MG63 (cell line): Measurements from ENCODE around the gene MOV10. TPM values are rescaled to one million over a fixed set of nuclear protein-coding genes. Genes with fewer than 3 reads are reported as not detected.

Source experiments
- DNase-seq: peaks from one replicate; pipeline ENCODE4 v3.0.0-alpha.2; 2020
- H3K27me3 ChIP-seq: fragments of 250-450 bp; sonication (Bioruptor Pico); 2 replicates; pipeline ENCODE4 v1.5.1; 2020; ENCODE audit warnings: mild to moderate bottlenecking, moderate library complexity
- H3K36me3 ChIP-seq: fragments of 250-450 bp; sonication (Bioruptor Pico); 2 replicates; pipeline ENCODE4 v1.5.1; 2020; ENCODE audit warnings: mild to moderate bottlenecking, moderate library complexity
- H3K4me3 ChIP-seq: fragments of 250-450 bp; sonication (Bioruptor Pico); 2 replicates; pipeline ENCODE4 v1.5.1; 2020; ENCODE audit warnings: mild to moderate bottlenecking, moderate library complexity
- H3K9me3 ChIP-seq: fragments of 250-450 bp; sonication (Bioruptor Pico); 2 replicates; pipeline ENCODE4 v1.5.1; 2020; ENCODE audit warnings: mild to moderate bottlenecking, moderate library complexity
- total RNA-seq: library from RNA; depleted of rRNA; stranded (reverse); fragments of >200 nt; shearing (Covaris generic); gene quantifications from 2 replicates; pipeline ENCODE4 v1.2.3, GENCODE V29; 2014; ENCODE audit warnings: low replicate concordance

The MOV10 gene
- total RNA-seq, 1 experiment from 2014 or later = 39.7 TPM

DNA sequence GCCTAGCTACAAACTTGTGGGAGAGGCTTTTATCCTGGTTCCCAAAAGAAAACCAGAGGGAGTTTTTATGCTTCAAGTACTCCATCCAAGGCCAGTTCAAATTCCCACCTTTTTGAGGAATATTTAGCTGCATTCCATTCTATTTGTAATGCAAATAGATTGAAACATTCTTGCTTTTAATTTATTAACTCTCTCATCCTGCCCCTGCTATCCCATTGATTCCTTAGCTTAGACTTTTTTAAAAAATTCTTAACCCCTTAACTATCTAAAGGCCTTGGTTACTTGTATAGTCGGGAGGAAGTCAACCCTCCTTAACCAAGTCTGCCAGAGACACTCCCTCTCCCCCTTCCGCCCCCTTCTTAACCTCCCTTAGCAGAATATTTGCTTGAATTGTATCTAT, 2.5 kb upstream of the MOV10 start:
- DNase-seq = no peak
- no peak overlapping the region for H3K4me3 ChIP-seq
- no peaks in the 10 kb centered on the region for H3K9me3 ChIP-seq
- no peaks in the 10 kb centered on the region for H3K27me3 ChIP-seq
- peaks cover 71% of the 10 kb centered on the region for H3K36me3 ChIP-seq

DNA sequence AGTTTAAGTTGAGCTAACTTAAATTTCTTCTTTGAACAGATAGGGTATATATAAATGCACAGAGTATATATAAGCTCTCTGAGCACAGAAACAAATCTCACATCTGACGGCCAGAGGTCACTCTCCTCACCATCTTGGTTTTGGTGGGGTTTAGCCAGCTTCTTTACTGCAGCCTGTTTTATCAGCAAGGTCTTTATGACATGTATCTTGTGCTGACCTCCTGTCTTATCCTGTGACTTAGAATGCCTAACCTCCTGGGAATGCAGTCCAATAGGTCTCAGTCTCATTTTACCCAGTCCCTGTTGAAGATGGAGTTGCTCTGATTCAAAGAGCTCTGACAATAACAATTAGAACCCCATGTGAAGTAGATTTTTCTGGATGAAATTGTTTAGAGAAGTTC, 1.6 kb upstream of the MOV10 start:
- Histone ChIP-seq H3K36me3 (peaks cover 67% of the 10 kb centered on the region), H3K9me3 (no peaks in the 10 kb centered on the region), H3K27me3 (no peaks in the 10 kb centered on the region), H3K4me3 (no peak overlapping the region)
- DNase-seq = no peak

DNA sequence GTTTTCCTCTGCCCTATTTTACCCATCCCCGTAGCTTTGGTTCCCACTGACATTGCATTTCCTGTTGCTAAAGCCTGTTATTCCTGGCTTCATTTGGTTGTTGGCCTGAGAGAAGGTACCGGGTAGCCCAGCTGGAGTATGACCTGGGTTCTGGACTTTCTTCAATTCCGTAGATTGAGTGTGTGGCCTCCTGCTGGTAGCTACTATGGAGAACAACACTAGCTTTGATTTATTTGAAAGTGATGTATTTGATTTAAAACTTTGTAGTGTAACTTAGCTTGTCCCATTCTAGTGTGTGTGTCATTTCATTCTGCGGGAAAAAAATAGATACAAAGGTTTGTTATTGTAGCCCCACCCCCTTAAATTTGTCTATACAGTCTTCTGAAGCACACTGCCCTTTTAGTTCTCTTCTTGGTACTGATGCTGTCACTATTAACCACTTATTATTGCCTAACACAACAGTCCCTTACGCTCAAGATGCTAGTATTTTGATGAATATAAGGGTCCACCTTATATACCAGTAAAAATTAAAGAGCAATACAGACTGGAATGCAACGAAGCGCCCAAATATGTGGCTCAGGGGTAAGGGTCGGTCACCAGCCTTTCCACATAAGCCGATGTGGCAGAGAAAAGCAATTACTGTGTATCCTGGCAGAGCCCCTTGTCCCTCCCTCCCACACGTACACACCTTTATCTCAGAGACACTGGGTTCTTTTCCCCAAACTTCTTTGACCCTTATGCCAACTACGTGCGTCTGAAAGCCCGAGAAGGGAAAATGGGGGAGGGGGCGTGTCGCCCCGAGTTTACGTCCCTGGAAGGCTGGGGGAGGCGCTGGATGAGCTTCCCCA, 643 bp upstream of the MOV10 start:
- Histone ChIP-seq H3K36me3 (peaks cover 63% of the 10 kb centered on the region), H3K4me3 (peak overlapping the region; percentile 96), H3K9me3 (no peaks in the 10 kb centered on the region), H3K27me3 (no peaks in the 10 kb centered on the region)
- peak; percentile 70 for DNase-seq

DNA sequence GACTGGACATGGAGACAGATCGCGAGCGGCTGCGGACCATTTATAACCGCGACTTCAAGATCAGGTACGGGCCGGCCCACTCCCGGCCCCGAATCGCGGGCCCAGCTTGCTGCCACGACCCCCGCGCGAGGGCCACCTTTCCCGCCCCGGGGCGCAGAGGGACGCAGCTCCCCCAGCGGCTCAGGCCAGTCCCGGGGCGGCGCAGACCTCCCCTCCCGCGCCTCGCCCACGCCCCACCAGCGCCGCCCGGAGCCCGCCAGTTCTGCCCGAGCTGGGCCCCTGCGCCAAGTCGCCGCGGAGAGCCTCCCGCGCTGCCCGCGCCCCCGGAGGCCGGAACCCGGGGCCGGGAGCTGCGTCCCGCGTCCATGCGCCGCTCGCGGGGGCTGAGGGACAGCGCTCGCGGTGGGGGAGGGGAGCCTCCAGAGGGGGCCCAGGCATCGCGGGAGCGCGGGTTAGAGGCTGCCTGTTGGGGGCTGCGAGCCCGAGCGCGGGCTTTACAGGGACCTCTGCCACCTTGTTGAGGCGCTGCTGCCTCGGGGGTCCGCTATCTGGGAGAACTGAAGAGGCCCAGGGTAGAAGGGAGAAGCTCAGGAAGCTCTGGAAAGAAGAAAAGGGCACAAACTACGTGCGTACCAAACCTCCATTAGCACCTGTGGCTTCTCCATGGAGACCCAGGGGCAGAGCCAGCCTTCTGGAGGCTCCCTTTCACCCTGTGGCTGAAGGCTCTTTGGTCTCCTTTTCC, 698 bp downstream of the MOV10 start:
- peak overlapping the region; percentile 96 for H3K4me3 ChIP-seq
- no peaks in the 10 kb centered on the region for H3K9me3 ChIP-seq
- peaks cover 51% of the 10 kb centered on the region for H3K36me3 ChIP-seq
- H3K27me3 ChIP-seq = no peaks in the 10 kb centered on the region
- peak; percentile 64 for DNase-seq

DNA sequence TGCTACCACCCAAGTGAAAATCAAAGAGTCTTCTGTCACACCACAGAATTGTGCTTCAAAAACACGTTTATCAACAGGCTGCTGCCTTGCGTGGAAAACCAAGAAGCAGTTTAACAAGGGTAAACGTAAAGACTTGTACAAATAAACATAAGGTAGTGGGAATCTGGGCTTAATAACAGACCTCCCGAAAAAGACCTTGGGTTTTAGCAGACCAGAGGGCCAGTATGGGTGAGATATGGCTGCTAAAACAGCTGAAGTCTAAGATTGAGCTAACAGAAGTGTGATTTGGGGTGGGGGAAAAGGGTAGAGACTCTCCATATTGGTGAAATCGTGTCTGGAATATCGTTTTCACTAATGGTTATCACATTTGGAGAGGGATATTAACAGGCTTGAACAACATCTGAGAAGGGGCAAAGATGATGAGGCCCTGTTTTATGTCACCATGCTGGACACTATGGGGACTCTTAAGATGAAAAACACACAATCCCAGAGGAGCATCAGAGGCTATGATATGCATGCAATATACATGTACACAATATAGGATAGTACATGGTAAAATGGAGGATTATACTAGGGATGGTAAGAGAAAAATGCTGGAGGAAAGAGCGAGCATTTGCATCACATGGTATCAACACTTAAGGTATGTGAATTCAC, 1.4 kb downstream of the MOV10 start:
- no peak for DNase-seq
- Histone ChIP-seq H3K4me3 (peak overlapping the region; percentile 96), H3K36me3 (peaks cover 45% of the 10 kb centered on the region), H3K27me3 (no peaks in the 10 kb centered on the region), H3K9me3 (no peaks in the 10 kb centered on the region)

DNA sequence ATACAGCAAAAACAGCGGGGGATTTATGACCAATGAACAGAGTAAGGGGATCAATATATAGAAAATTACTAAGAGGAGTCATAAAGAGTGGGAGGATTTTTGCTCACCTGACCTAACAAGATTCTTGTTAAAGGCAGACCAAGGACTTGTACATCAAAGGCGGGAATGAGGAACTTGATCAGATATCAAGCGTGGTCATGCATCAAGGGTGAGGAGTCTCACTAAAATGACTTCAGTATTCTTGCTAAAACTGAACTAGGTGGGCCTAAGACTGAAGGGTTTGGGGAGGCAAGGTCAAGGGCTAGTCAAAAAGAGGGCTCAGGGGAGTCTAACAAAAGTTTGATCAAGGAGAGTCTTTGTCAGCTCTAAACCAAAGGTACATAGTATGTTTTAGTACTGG, 2.1 kb downstream of the MOV10 start:
- peaks cover 43% of the 10 kb centered on the region for H3K36me3 ChIP-seq
- DNase-seq = no peak
- H3K4me3 ChIP-seq = no peak overlapping the region
- no peaks in the 10 kb centered on the region for H3K27me3 ChIP-seq
- no peaks in the 10 kb centered on the region for H3K9me3 ChIP-seq

DNA sequence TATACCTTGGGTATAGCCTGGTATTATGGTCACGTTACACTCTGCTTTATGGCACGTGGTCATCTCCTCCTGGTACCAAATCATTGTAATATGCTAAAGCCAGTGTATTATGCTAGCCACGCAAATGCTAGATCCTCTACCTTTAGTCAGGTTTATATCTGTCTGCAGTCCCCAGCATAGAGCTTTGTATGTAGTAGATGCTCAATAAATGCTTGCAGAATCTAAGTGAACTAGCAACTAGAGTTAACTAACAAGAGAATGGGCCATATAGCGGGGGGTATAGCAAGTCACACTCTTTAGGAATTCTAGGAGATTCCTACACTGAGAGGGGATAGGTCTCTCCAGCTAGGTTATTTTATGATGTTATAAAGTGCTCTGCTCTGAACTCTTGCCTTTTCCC, 3.0 kb downstream of the MOV10 start:
- Histone ChIP-seq H3K9me3 (no peaks in the 10 kb centered on the region), H3K36me3 (peaks cover 41% of the 10 kb centered on the region), H3K4me3 (no peak overlapping the region), H3K27me3 (no peaks in the 10 kb centered on the region)
- DNase-seq = no peak

DNA sequence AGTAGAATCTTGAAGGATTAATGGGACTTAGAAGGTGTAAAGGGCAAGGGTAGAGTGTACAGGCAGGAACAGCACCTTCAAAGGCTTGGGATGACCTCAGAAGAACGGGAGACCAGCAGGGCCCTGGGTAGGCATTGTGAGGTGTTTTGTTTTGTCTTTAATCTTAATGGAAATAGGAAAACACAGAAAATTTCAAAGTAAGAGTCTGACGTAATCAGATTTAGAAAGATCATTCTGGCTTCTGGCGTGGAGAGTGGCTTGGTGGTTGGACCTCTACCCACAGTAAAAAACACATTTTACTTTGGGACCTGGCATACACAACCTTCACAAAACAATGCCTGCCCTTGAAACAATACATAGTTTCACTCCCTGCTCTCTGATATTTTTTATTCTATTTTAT, 4.1 kb downstream of the MOV10 start:
- no peaks in the 10 kb centered on the region for H3K9me3 ChIP-seq
- no peaks in the 10 kb centered on the region for H3K27me3 ChIP-seq
- no peak for DNase-seq
- H3K36me3 ChIP-seq = peaks cover 36% of the 10 kb centered on the region
- H3K4me3 ChIP-seq = no peak overlapping the region

DNA sequence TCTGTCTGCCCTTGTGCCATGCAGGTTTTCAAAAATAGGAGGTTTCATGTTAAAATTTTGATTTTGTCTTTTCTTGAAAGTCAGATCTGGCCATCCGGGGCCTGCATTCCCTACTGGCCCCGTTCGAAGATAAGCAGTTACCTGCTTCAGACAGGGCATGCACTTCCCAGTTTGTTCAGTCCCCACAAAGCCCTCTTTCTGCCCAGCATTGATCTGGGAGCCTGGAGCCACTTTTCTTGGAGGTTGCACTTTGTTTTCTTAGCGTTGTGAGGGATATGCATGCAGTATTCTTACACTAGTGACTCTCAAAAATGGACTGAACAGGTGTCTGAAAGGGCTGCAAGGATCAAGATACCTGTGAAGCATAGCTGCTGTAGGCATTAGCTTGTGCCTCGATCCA, 11.5 kb downstream of the MOV10 start:
- peaks cover 29% of the 10 kb centered on the region for H3K36me3 ChIP-seq
- DNase-seq = no peak
- H3K4me3 ChIP-seq = no peak overlapping the region
- no peaks in the 10 kb centered on the region for H3K9me3 ChIP-seq
- no peaks in the 10 kb centered on the region for H3K27me3 ChIP-seq

DNA sequence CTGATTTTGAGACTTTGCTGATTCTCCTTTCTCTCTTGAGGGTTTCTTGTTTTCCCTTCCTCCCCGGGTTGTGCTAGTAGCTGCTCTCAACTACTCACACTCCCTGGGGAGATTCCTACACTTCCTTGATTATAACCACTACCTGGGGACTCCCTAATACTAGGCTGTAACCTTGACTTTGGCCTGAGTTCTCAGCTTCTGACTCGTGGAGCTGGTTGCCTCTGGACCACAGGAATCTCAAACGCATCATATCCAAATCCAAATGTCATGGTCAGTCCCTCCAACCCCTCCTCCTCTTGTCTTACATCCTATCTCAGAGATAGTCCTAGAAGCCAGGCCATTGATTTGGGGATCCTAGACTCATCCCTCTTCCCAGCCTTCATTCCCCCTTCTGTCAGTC, 12.0 kb downstream of the MOV10 start:
- H3K4me3 ChIP-seq = no peak overlapping the region
- H3K9me3 ChIP-seq = no peaks in the 10 kb centered on the region
- DNase-seq = no peak
- no peaks in the 10 kb centered on the region for H3K27me3 ChIP-seq
- H3K36me3 ChIP-seq = peaks cover 30% of the 10 kb centered on the region

DNA sequence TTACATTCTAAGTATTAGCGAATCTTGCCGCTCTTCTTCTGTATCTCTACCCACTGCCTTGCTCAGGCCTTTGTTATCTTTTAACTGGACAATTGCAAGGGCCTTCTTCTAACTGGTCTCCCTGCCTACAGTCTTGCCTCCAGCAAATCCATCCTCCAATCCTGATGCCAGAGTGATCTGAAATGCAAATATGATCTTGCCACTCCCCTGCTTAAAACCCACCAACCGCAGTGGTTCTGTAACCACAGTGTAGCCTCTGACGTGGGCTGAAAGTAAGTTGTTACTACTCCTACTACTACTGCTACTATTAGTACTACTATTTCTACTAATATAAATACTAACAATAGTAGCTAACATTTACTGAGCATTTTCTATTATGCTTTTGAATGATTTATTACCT, 12.4 kb downstream of the MOV10 start:
- Histone ChIP-seq H3K36me3 (peaks cover 32% of the 10 kb centered on the region), H3K9me3 (no peaks in the 10 kb centered on the region), H3K27me3 (no peaks in the 10 kb centered on the region), H3K4me3 (no peak overlapping the region)
- no peak for DNase-seq

DNA sequence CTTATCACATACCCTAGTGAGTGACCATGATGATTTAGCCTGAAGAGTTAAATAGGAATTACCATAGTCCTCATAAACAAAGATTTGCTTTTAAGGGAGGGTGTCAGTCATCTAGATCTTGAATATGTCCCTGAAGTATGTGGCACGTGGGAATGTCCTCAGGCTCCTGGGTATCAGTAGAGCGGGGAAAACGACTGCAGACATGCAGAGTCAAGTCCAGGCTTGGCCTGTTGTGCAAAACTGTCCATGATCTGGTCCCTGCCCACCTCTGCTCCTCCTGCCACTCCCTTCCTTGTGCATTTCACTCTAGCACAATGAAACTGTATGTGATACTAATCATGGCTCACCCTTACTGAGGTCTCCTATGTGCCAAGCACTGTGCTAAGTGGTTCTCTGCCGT, 12.9 kb downstream of the MOV10 start:
- no peaks in the 10 kb centered on the region for H3K27me3 ChIP-seq
- no peaks in the 10 kb centered on the region for H3K9me3 ChIP-seq
- H3K36me3 ChIP-seq = peaks cover 36% of the 10 kb centered on the region
- DNase-seq = no peak
- no peak overlapping the region for H3K4me3 ChIP-seq

DNA sequence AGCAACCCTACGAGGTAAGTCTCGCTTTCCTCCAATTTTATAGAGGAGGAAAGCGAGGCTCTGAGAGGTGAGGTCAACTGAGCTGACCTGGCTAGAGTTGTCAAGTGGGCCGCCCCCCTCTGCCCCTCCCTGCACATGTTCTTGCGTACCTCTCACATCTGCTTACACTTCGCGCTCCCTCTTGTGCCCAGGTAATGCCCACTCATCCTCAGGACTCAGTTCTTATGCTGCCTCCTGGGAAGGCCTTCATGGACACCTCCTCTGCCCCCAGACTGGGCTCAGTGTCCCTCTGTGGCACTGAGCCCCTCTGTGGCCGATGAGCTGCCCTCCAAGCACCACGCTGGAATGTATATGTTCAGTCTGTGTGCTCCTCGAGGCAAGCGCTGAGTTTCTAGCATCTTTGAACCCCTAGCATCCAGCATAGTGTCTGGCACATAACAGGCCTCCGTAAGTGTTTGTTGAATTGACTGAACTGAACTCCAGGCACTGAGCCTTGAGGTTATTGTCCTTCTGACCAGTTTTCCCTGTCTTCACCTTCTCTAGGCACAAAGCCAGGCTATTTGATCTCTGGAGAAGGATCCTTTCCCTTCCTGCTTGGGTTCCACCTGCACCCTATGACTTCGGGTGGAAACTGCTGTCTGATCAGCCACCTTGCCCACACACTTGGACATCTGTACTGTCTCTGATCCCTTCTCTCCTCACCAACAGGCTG, 13.5 kb downstream of the MOV10 start:
- DNase-seq = no peak
- Histone ChIP-seq H3K36me3 (peaks cover 42% of the 10 kb centered on the region), H3K27me3 (no peaks in the 10 kb centered on the region), H3K4me3 (no peak overlapping the region), H3K9me3 (no peaks in the 10 kb centered on the region)

DNA sequence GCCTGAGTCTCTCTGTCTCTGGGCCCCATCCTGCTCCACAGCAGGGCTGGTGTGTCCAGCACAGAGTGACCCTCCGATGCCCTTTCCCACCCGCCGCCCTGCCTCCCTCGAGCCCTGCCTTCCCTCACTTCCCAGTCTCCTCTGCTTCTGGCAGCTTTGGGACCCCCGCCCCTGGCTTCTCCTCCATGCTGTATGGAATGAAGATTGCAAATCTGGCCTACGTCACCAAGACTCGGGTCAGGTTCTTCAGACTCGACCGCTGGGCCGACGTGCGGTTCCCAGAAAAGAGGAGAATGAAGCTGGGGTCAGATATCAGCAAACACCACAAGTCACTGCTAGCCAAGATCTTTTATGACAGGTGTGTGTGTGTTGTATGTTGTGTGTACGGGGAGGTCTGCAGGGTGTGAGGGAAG, 14.3 kb downstream of the MOV10 start:
- H3K4me3 ChIP-seq = no peak overlapping the region
- H3K36me3 ChIP-seq = peaks cover 42% of the 10 kb centered on the region
- no peaks in the 10 kb centered on the region for H3K9me3 ChIP-seq
- no peak for DNase-seq
- H3K27me3 ChIP-seq = no peaks in the 10 kb centered on the region

DNA sequence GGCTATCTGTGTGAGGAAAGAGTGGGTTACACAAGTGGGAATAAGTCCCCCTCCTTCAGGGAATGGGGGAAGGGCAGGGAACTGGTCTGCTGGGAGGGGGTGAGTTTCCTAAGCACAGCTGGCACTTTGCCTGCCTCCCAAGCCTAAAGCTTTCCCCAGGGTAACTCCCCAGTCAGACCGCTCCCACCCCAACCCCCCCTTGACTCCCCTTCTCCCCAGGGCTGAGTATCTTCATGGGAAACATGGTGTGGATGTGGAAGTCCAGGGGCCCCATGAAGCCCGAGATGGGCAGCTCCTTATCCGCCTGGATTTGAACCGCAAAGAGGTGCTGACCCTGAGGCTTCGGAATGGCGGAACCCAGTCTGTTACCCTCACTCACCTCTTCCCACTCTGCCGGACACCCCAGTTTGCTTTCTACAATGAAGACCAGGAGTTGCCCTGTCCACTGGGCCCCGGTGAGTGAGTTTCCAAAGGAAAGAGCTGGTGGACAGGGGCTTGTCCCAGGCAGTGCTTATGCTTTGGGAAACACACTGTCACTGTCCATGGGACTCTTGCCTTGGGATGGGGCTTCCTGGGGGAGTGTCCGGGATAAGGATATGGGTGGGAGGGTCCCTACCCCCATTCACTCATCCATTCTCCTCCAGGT, 14.9 kb downstream of the MOV10 start:
- no peak overlapping the region for H3K4me3 ChIP-seq
- no peaks in the 10 kb centered on the region for H3K9me3 ChIP-seq
- DNase-seq = no peak
- peaks cover 46% of the 10 kb centered on the region for H3K36me3 ChIP-seq
- no peaks in the 10 kb centered on the region for H3K27me3 ChIP-seq

DNA sequence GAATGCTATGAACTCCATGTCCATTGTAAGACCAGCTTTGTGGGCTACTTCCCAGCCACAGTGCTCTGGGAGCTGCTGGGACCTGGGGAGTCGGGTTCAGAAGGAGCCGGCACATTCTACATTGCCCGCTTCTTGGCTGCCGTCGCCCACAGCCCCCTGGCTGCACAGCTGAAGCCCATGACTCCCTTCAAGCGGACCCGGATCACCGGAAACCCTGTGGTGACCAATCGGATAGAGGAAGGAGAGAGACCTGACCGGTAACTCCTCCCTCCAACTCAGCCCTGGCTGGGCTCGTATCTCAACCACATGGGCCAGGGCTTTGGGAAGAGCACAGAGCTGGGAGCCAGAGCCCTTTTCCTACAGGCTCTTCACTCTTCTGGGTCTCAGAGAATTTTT, 15.4 kb downstream of the MOV10 start:
- H3K36me3 ChIP-seq = peaks cover 51% of the 10 kb centered on the region
- no peak for DNase-seq

More for the DNA sequence above, 15.4 kb downstream of the MOV10 start:
- no peak overlapping the region for H3K4me3 ChIP-seq
- no peaks in the 10 kb centered on the region for H3K9me3 ChIP-seq
- no peaks in the 10 kb centered on the region for H3K27me3 ChIP-seq
